Nephron progenitor cell (in vitro differentiated cells): Measurements from ENCODE around the gene IGFL2.
"Not testable (repeated sequence)": the region's sequence is repeated elsewhere in the genome, so short reads cannot be mapped to it uniquely, and the experiment has no call there.

Experiments used
- DNase-seq: peaks from one replicate; pipeline ENCODE4 v3.0.0; 2021
- H3K27ac Mint-ChIP-seq: 2 replicates; pipeline ENCODE4 v1.8.0; 2021; ENCODE audit warnings: mild to moderate bottlenecking, moderate library complexity, mixed read lengths
- H3K27me3 Mint-ChIP-seq: 2 replicates; pipeline ENCODE4 v1.8.0; 2021; ENCODE audit warnings: mild to moderate bottlenecking, low read depth, mixed read lengths; ENCODE audit not compliant: poor library complexity
- H3K36me3 Mint-ChIP-seq: 2 replicates; pipeline ENCODE4 v1.8.0; 2021; ENCODE audit warnings: low read depth, mixed read lengths
- H3K4me1 Mint-ChIP-seq: 2 replicates; pipeline ENCODE4 v1.8.0; 2021; ENCODE audit warnings: mixed read lengths
- H3K4me3 Mint-ChIP-seq: 2 replicates; pipeline ENCODE4 v1.8.0; 2021; ENCODE audit warnings: mild to moderate bottlenecking, moderate library complexity, mixed read lengths
- H3K9me3 Mint-ChIP-seq: 2 replicates; pipeline ENCODE4 v1.8.0; 2021; ENCODE audit warnings: mild to moderate bottlenecking, moderate library complexity, mixed read lengths
- CTCF ChIP-seq: fragments of 200-600 bp; sonication (generic); IDR thresholded peaks from 2 replicates; pipeline ENCODE4 v1.5.0; 2021; ENCODE audit warnings: antibody characterized with exemption

Gene IGFL2

GRCh38 chr19:46206682-46207081 is 58.6 kb downstream of the IGFL2 start:
- H3K4me1 Mint-ChIP-seq = no peaks in the 10 kb centered on the region

GRCh38 chr19:46207858-46208257 is 59.8 kb downstream of the IGFL2 start:
- H3K27ac Mint-ChIP-seq, H3K4me1 Mint-ChIP-seq, H3K4me3 Mint-ChIP-seq, DNase-seq, H3K36me3 Mint-ChIP-seq, H3K9me3 Mint-ChIP-seq: not testable (repeated sequence)
- peaks cover 45% of the 10 kb centered on the region for H3K27me3 Mint-ChIP-seq

More at GRCh38 chr19:46206682-46207081, 58.6 kb downstream of the IGFL2 start:
- TF ChIP-seq CTCF = no peak
- no peaks in the 10 kb centered on the region for H3K36me3 Mint-ChIP-seq
- H3K27ac Mint-ChIP-seq = no peak overlapping the region
- no peak overlapping the region for H3K4me3 Mint-ChIP-seq
- no peak for DNase-seq
- H3K9me3 Mint-ChIP-seq = peaks cover 15% of the 10 kb centered on the region
- H3K27me3 Mint-ChIP-seq = peaks cover 47% of the 10 kb centered on the region

- TF ChIP-seq CTCF = no peak
- Mint-ChIP-seq H3K9me3 (no peaks in the 10 kb centered on the region), H3K27me3 (peaks cover 47% of the 10 kb centered on the region), H3K27ac (no peak overlapping the region), H3K4me1 (no peaks in the 10 kb centered on the region), H3K4me3 (no peak overlapping the region), H3K36me3 (no peaks in the 10 kb centered on the region)
- DNase-seq = no peak
Measured at GRCh38 chr19:46209051-46209450, 61.0 kb downstream of the IGFL2 start.

GRCh38 chr19:46209472-46209871 is 61.4 kb downstream of the IGFL2 start:
- Mint-ChIP-seq H3K27ac (no peak overlapping the region), H3K4me1 (no peaks in the 10 kb centered on the region), H3K4me3 (no peak overlapping the region), H3K9me3 (no peaks in the 10 kb centered on the region), H3K27me3 (peaks cover 49% of the 10 kb centered on the region), H3K36me3 (no peaks in the 10 kb centered on the region)
- DNase-seq = no peak
- TF ChIP-seq CTCF = no peak

- no peaks in the 10 kb centered on the region for H3K4me1 Mint-ChIP-seq
- H3K36me3 Mint-ChIP-seq = no peaks in the 10 kb centered on the region
- no peak for DNase-seq
- TF ChIP-seq CTCF = no peak
- no peak overlapping the region for H3K4me3 Mint-ChIP-seq
- no peak overlapping the region for H3K27ac Mint-ChIP-seq
- peaks cover 52% of the 10 kb centered on the region for H3K27me3 Mint-ChIP-seq
- H3K9me3 Mint-ChIP-seq = no peaks in the 10 kb centered on the region
Measured at GRCh38 chr19:46210669-46211068, 62.6 kb downstream of the IGFL2 start.
